H1 (cell line): ENCODE results near the gene CHI3L1. TPM values are rescaled to one million over a fixed set of nuclear protein-coding genes. Genes with fewer than 3 reads are reported as not detected.

Experiments used
- CTCF ChIA-PET: fragments of 300-600 bp; sonication (Branson Sonifier 250); formaldehyde crosslinking; loops from one replicate; lab custom pipeline; 2021; ENCODE audit not compliant: partially characterized antibody; lab: Charles Lee
- POLR2A ChIA-PET: fragments of 300-600 bp; sonication (Branson Sonifier 250); formaldehyde crosslinking; loops from one replicate; lab custom pipeline; 2021; ENCODE audit warnings: inconsistent platforms; ENCODE audit not compliant: partially characterized antibody; lab: Charles Lee
- DNase-seq, 2 experiments: peaks; one replicate each; pipeline versions ENCODE4 v3.0.0 to v3.0.0-alpha.2; 2010 to 2022; ENCODE audit warnings: low spot score in 2 of 2, low read depth in 1 of 2, mixed read lengths in 1 of 2
- FAIRE-seq: peaks from 2 replicates; lab custom pipeline; 2011; peaks lifted over from hg19 to GRCh38; lab: Jason Lieb, UNC
- H2AFZ ChIP-seq: 2 replicates; pipeline ENCODE4 v1.8.1; 2012; ENCODE audit warnings: low read length, inconsistent platforms
- H2AK5ac ChIP-seq: 2 replicates; pipeline ENCODE4 v1.6.1; 2013; ENCODE audit warnings: low read depth, low read length
- H2BK120ac ChIP-seq: replicated peaks from 2 replicates; pipeline ENCODE3; 2013; ENCODE audit warnings: low read depth, low read length, inconsistent platforms
- H2BK12ac ChIP-seq: 2 replicates; pipeline ENCODE4 v1.6.1; 2013; ENCODE audit warnings: low read depth, low read length
- H2BK15ac ChIP-seq: 2 replicates; pipeline ENCODE4 v1.6.1; 2013; ENCODE audit warnings: low read length
- H2BK20ac ChIP-seq: 2 replicates; pipeline ENCODE4 v1.6.1; 2013; ENCODE audit warnings: low read length
- H2BK5ac ChIP-seq: 2 replicates; pipeline ENCODE4 v1.6.1; 2013; ENCODE audit warnings: low read depth, low read length
- H3K14ac ChIP-seq: 2 replicates; pipeline ENCODE4 v1.6.1; 2013; ENCODE audit warnings: inconsistent platforms; ENCODE audit not compliant: insufficient read length
- H3K18ac ChIP-seq: 2 replicates; pipeline ENCODE4 v1.6.1; 2013; ENCODE audit warnings: low read length; ENCODE audit errors: extremely low read depth
- H3K23ac ChIP-seq: 2 replicates; pipeline ENCODE4 v1.6.1; 2013; ENCODE audit warnings: inconsistent platforms; ENCODE audit not compliant: insufficient read length
- H3K23me2 ChIP-seq: 2 replicates; pipeline ENCODE4 v1.6.1; 2013; ENCODE audit warnings: low read depth, low read length
- H3K27ac ChIP-seq: 2 replicates; pipeline ENCODE4 v1.6.1; 2011; ENCODE audit warnings: low read depth, low read length, inconsistent platforms
- H3K27me3 ChIP-seq, 4 experiments: replicated peaks in 1 of 4; 1 replicate in 1 of 4; 2 replicates in 3 of 4; pipeline versions ENCODE4 v1.6.1 to v1.8.1; 2011 to 2013; ENCODE audit warnings: low read length in 3 of 4, mild to moderate bottlenecking in 3 of 4, inconsistent platforms in 2 of 4, mixed read lengths in 2 of 4, moderate library complexity in 1 of 4; ENCODE audit not compliant: control insufficient read depth in 3 of 4, insufficient read depth in 3 of 4; ENCODE audit errors: extremely low read depth in 1 of 4
- H3K36me3 ChIP-seq, 4 experiments: 2 replicates each; pipeline versions ENCODE4 v1.6.1 to v1.8.1; 2011 to 2013; ENCODE audit warnings: mild to moderate bottlenecking in 4 of 4, low read length in 3 of 4, moderate library complexity in 2 of 4, control low read depth in 1 of 4, inconsistent platforms in 1 of 4; ENCODE audit not compliant: insufficient read depth in 4 of 4, control insufficient read depth in 2 of 4
- H3K4ac ChIP-seq: replicated peaks from 2 replicates; pipeline ENCODE3; 2013; ENCODE audit warnings: low read length, low read depth, mixed read lengths, inconsistent platforms; ENCODE audit not compliant: insufficient read length
- H3K4me1 ChIP-seq, 4 experiments: replicated peaks in 1 of 4; 1 replicate in 1 of 4; 2 replicates in 3 of 4; pipeline versions ENCODE4 v1.6.1 to v1.8.1; 2011 to 2013; ENCODE audit warnings: low read length in 3 of 4, inconsistent platforms in 2 of 4, mixed read lengths in 1 of 4; ENCODE audit not compliant: insufficient read depth in 4 of 4, control insufficient read depth in 3 of 4
- H3K4me2 ChIP-seq, 2 experiments: 2 replicates each; pipeline versions ENCODE4 v1.6.1 to v1.8.1; 2011 to 2013; ENCODE audit warnings: low read depth in 2 of 2, low read length in 2 of 2, control low read depth in 1 of 2, inconsistent platforms in 1 of 2, mild to moderate bottlenecking in 1 of 2; ENCODE audit not compliant: insufficient read depth in 1 of 2
- H3K4me3 ChIP-seq, 4 experiments: fragments of 200-600, 300-600 bp in 1 of 4; sonication (generic), shearing (Covaris generic), sonication (Bioruptor Twin) in 1 of 4; 2 replicates each; pipeline versions ENCODE4 v1.5.1 to v1.8.1; 2011 to 2016; ENCODE audit warnings: low read length in 4 of 4, low read depth in 3 of 4, control low read depth in 2 of 4, inconsistent platforms in 2 of 4, mild to moderate bottlenecking in 2 of 4, mixed read lengths in 1 of 4, moderate library complexity in 1 of 4; ENCODE audit not compliant: insufficient read depth in 2 of 4; ENCODE audit errors: extremely low read depth in 1 of 4
- H3K56ac ChIP-seq: replicated peaks from 2 replicates; pipeline ENCODE3; 2013; ENCODE audit warnings: low read depth, mild to moderate bottlenecking, mixed read lengths, low read length, inconsistent platforms; ENCODE audit not compliant: insufficient read length
- H3K79me1 ChIP-seq: 2 replicates; pipeline ENCODE4 v1.6.1; 2013; ENCODE audit warnings: low read depth, low read length, control low read depth
- H3K79me2 ChIP-seq, 2 experiments: 2 replicates each; pipeline versions ENCODE4 v1.6.1 to v1.8.1; 2012 to 2013; ENCODE audit warnings: low read length in 2 of 2, mild to moderate bottlenecking in 2 of 2, inconsistent platforms in 1 of 2; ENCODE audit not compliant: insufficient read depth in 2 of 2, control insufficient read depth in 1 of 2
- H3K9ac ChIP-seq, 4 experiments: replicated peaks in 1 of 4; 1 replicate in 1 of 4; 2 replicates in 3 of 4; pipeline versions ENCODE4 v1.6.1 to v1.8.1; 2011 to 2013; ENCODE audit warnings: low read depth in 3 of 4, low read length in 3 of 4, control low read depth in 2 of 4, mild to moderate bottlenecking in 2 of 4, moderate library complexity in 2 of 4, inconsistent platforms in 1 of 4; ENCODE audit errors: extremely low read depth in 1 of 4
- H3K9me3 ChIP-seq, 2 experiments: 2 replicates each; pipeline versions ENCODE4 v1.6.1 to v1.8.1; 2012 to 2013; ENCODE audit warnings: mild to moderate bottlenecking in 2 of 2, moderate library complexity in 2 of 2, control low read depth in 1 of 2, inconsistent platforms in 1 of 2, low read depth in 1 of 2, low read length in 1 of 2, mixed read lengths in 1 of 2; ENCODE audit not compliant: insufficient read depth in 2 of 2
- H4K20me1 ChIP-seq, 2 experiments: replicated peaks in 1 of 2; 2 replicates each; pipeline versions ENCODE3 to v1.8.1; 2011 to 2013; ENCODE audit warnings: inconsistent platforms in 2 of 2, low read length in 2 of 2, mild to moderate bottlenecking in 1 of 2; ENCODE audit not compliant: insufficient read depth in 2 of 2, control insufficient read depth in 1 of 2
- H4K5ac ChIP-seq: 2 replicates; pipeline ENCODE4 v1.6.1; 2013; ENCODE audit warnings: low read length, low read depth, mixed read lengths, inconsistent platforms; ENCODE audit not compliant: insufficient read length
- H4K8ac ChIP-seq: 2 replicates; pipeline ENCODE4 v1.8.0; 2013; ENCODE audit warnings: mild to moderate bottlenecking, moderate library complexity, low read length, inconsistent platforms; ENCODE audit not compliant: insufficient read depth; ENCODE audit errors: extremely low read depth
- H4K91ac ChIP-seq: replicated peaks from 2 replicates; pipeline ENCODE3; 2013; ENCODE audit warnings: low read length, mixed read lengths, inconsistent platforms; ENCODE audit not compliant: insufficient read length
- CBX8 ChIP-seq: fragments of 300-800, 300-1000 bp; sonication (generic); IDR thresholded peaks from 2 replicates; pipeline ENCODE4 v1.7.1; 2016; ENCODE audit warnings: low read depth, low read length, borderline replicate concordance
- EP300 ChIP-seq, 2 experiments: IDR thresholded peaks; 1 replicate in 1 of 2; 2 replicates in 1 of 2; pipeline ENCODE4 v1.6.1; 2011 to 2012; ENCODE audit warnings: low read depth in 2 of 2, low read length in 2 of 2, mild to moderate bottlenecking in 2 of 2, borderline replicate concordance in 1 of 2, inconsistent platforms in 1 of 2, moderate library complexity in 1 of 2
- POLR2A ChIP-seq, 2 experiments: IDR thresholded peaks; 1 replicate in 1 of 2; 2 replicates in 1 of 2; pipeline ENCODE4 v1.6.1; 2011; ENCODE audit warnings: low read depth in 2 of 2, low read length in 2 of 2, mild to moderate bottlenecking in 2 of 2; ENCODE audit errors: control extremely low read depth in 1 of 2
- RAD21 ChIP-seq, 2 experiments: IDR thresholded peaks in 1 of 2; conservative IDR thresholded peaks in 1 of 2; 2 replicates each; pipeline ENCODE4 v1.6.1; 2011; ENCODE audit warnings: low read depth in 2 of 2, low read length in 2 of 2, improper control_type of control experiment in 1 of 2, inconsistent platforms in 1 of 2, mild to moderate bottlenecking in 1 of 2, moderate library complexity in 1 of 2
- RBBP5 ChIP-seq: IDR thresholded peaks from 2 replicates; pipeline ENCODE4 v1.7.1; 2012; ENCODE audit warnings: low read depth, mild to moderate bottlenecking, inconsistent platforms, low read length, moderate library complexity, borderline replicate concordance
- WGBS, 2 experiments: shearing (Covaris generic) in 1 of 2; methylation state at CpG; one replicate each; pipeline versions ENCODE4 v1.1.6 to v1.1.7; 2013 to 2015; ENCODE audit warnings: low lambda C conversion rate in 2 of 2, mixed read lengths in 2 of 2, inconsistent platforms in 1 of 2, low coverage in 1 of 2, missing lambda C conversion rate in 1 of 2; ENCODE audit not compliant: insufficient replicate concordance in 2 of 2, insufficient coverage in 1 of 2, insufficient read length in 1 of 2; ENCODE audit errors: extremely low coverage in 1 of 2, missing lambda C conversion rate in 1 of 2; 5-methylcytosine and 5-hydroxymethylcytosine counted together
- polyA plus RNA-seq, 7 experiments: library from polyadenylated mRNA; depleted of rRNA in 3 of 7; stranded (reverse) in 5 of 7; unstranded in 2 of 7; fragments of >200 nt in 5 of 7; fragments of 200-250 nt in 2 of 7; gene quantifications; 1 replicate in 5 of 7; 2 replicates in 1 of 7; 4 replicates in 1 of 7; pipeline versions ENCODE4 v1.2.1 to v1.2.3, GENCODE V29; 2011 to 2013; ENCODE audit warnings: missing spikeins in 2 of 7, mixed read lengths in 2 of 7
- total RNA-seq: library from RNA; stranded (reverse); fragmentation: NEBNext Ultra II Directional; extraction: Animal tissue kit (Norgen Biotek cat#: 25700); gene quantifications from 2 replicates; pipeline ENCODE4 v1.2.1, GENCODE V29; 2021

The CHI3L1 gene
- total and polyA plus RNA-seq, 2 of the 8 experiments (the other 6 are each of a cell fraction or from before 2014, with no cell fraction given): 1.0 TPM; not detected in 1

- Histone ChIP-seq H3K27ac (no peak overlapping the region), H3K9ac (no peak overlapping the region), H3K4me3 (no peak overlapping the region), H3K56ac (no peak overlapping the region), H3K23ac (no peak overlapping the region), H3K36me3 (no peaks in the 10 kb centered on the region), H2BK20ac (no peak overlapping the region), H2AK5ac (no peak overlapping the region), H4K20me1 (no peaks in the 10 kb centered on the region)
- no peak for FAIRE-seq
- no peak for DNase-seq
- POLR2A ChIA-PET: no interaction called here
- WGBS, 2 experiments: 91% methylated on average over 2 of the region's 2 CpGs; no CpG with 5 or more reads in 1 of the 2 experiments
- no peak for TF ChIP-seq RBBP5
- no peak for TF ChIP-seq RAD21 (IDR thresholded peaks at IDR 0.05 in 1 of 2, conservative IDR thresholded peaks at IDR 0.05 in 1 of 2; ENCODE audit: low read depth in 2 of 2, low read length in 2 of 2)
- TF ChIP-seq CBX8: no peak
- no peak for TF ChIP-seq EP300 (IDR thresholded peaks at IDR 0.05; ENCODE audit: borderline replicate concordance in 1 of 2, low read depth in 2 of 2, low read length in 2 of 2)
- TF ChIP-seq POLR2A (IDR thresholded peaks at IDR 0.05; ENCODE audit: control extremely low read depth in 1 of 2, low read depth in 2 of 2, low read length in 2 of 2): no peak
- TF ChIP-seq, all 59 proteins: peak for 0
- peaks cover 6 to 11% (median 8%) of the 10 kb centered on the region in 4 experiments for H3K4me1 ChIP-seq
- H4K8ac ChIP-seq: no peak overlapping the region
- no peaks in the 10 kb centered on the region for H3K79me2 ChIP-seq
- H4K91ac ChIP-seq: no peak overlapping the region
- no peak overlapping the region for H2AFZ ChIP-seq
- H3K79me1 ChIP-seq: no peaks in the 10 kb centered on the region
- H4K5ac ChIP-seq: no peak overlapping the region
- no peaks in the 10 kb centered on the region for H3K27me3 ChIP-seq
- CTCF ChIA-PET: interaction anchor here (0.7 to 5.7 kb wide), 7 partner anchors 9 to 151 kb away, joined by 3 to 33 read pairs (median 4); no protein-coding TSS in a partner anchor
- H2BK15ac ChIP-seq: no peak overlapping the region
- no peaks in the 10 kb centered on the region for H3K23me2 ChIP-seq
- no peak overlapping the region for H2BK5ac ChIP-seq
- H2BK120ac ChIP-seq: no peak overlapping the region
- no peak overlapping the region for H2BK12ac ChIP-seq
- no peak overlapping the region for H3K18ac ChIP-seq
- no peak overlapping the region for H3K14ac ChIP-seq
- no peaks in the 10 kb centered on the region for H3K9me3 ChIP-seq
- H3K4me2 ChIP-seq: no peak overlapping the region
- no peak overlapping the region for H3K4ac ChIP-seq
Observed at GRCh38 chr1:203190949-203191348, 4.4 kb upstream of the CHI3L1 start.
